ENCODE measurements around the gene NIT1.

NIT1 gene

GRCh38 chr1:161117759-161118581 is at the start of gene NIT1, which contains the start of gene PFDN2:
Gene NIT1, plus strand, starts transcription at chr1:161118105. Its CDS starts 72 bp downstream, at chr1:161118177.
Gene PFDN2, minus strand, starts transcription at chr1:161118037. Its CDS starts 11 bp downstream, at chr1:161118026.
- peak; percentile 63 for DNase-seq

- peak; percentile 94 for DNase-seq
Observed at GRCh38 chr1:161068306-161069234, 49.3 kb upstream of the NIT1 start.

- no peak for DNase-seq
Observed at GRCh38 chr1:161069241-161069640, 48.7 kb upstream of the NIT1 start.

GRCh38 chr1:161069731-161070270 is 48.1 kb upstream of the NIT1 start, which contains the start of gene ARHGAP30:
Gene ARHGAP30, minus strand, starts transcription at chr1:161069891. Its CDS starts 267 bp downstream, at chr1:161069624.
- DNase-seq = peak; percentile 95

GRCh38 chr1:161070761-161071160 is 47.1 kb upstream of the NIT1 start:
- no peak for DNase-seq

GRCh38 chr1:161071886-161072371 is 46.0 kb upstream of the NIT1 start:
- DNase-seq = peak; percentile 69

GRCh38 chr1:161072751-161073449 is 45.0 kb upstream of the NIT1 start:
- DNase-seq = no peak

- DNase-seq = no peak
Observed at GRCh38 chr1:161073474-161074121, 44.3 kb upstream of the NIT1 start.

- no peak for DNase-seq
Observed at GRCh38 chr1:161074676-161075368, 43.1 kb upstream of the NIT1 start.

- no peak for DNase-seq
Observed at GRCh38 chr1:161076410-161076809, 41.5 kb upstream of the NIT1 start.

GRCh38 chr1:161077426-161077825 is 40.5 kb upstream of the NIT1 start:
- DNase-seq = no peak

- no peak for DNase-seq
Observed at GRCh38 chr1:161079436-161080110, 38.3 kb upstream of the NIT1 start.

- DNase-seq = peak; percentile 56
Observed at GRCh38 chr1:161080441-161081405, 37.2 kb upstream of the NIT1 start.

- no peak for DNase-seq
Observed at GRCh38 chr1:161081519-161081918, 36.4 kb upstream of the NIT1 start.

GRCh38 chr1:161082483-161082882 is 35.4 kb upstream of the NIT1 start:
- DNase-seq = no peak

- DNase-seq = peak; percentile 95
Observed at GRCh38 chr1:161082996-161083747, 34.7 kb upstream of the NIT1 start.

- DNase-seq = peak; percentile 33
Observed at GRCh38 chr1:161083748-161084596, 33.9 kb upstream of the NIT1 start.

GRCh38 chr1:161084597-161084988 is 33.3 kb upstream of the NIT1 start:
- no peak for DNase-seq

Measured in MV-4-11 (cell line).